Endothelial cell of umbilical vein (primary cell): Measurements from ENCODE around the gene JPH2.

Experiments used
- TF ChIP-seq, protein P1 (sequence below), 2 donors: IDR thresholded peaks; 1 replicate in 1 of 2; 2 replicates in 1 of 2; pipeline ENCODE4 v1.5.1; 2011; ENCODE audit warnings: low read length in 2 of 2, mild to moderate bottlenecking in 2 of 2, moderate library complexity in 2 of 2, control low read depth in 1 of 2, inconsistent platforms in 1 of 2, low read depth in 1 of 2; ENCODE audit not compliant: insufficient read depth in 1 of 2; ENCODE audit errors: extremely low read depth in 1 of 2
- TF ChIP-seq, protein P2 (sequence below): IDR thresholded peaks from 2 replicates; pipeline ENCODE4 v1.6.1; 2011; ENCODE audit not compliant: insufficient read depth, insufficient read length

- TF ChIP-seq, protein P1, sequence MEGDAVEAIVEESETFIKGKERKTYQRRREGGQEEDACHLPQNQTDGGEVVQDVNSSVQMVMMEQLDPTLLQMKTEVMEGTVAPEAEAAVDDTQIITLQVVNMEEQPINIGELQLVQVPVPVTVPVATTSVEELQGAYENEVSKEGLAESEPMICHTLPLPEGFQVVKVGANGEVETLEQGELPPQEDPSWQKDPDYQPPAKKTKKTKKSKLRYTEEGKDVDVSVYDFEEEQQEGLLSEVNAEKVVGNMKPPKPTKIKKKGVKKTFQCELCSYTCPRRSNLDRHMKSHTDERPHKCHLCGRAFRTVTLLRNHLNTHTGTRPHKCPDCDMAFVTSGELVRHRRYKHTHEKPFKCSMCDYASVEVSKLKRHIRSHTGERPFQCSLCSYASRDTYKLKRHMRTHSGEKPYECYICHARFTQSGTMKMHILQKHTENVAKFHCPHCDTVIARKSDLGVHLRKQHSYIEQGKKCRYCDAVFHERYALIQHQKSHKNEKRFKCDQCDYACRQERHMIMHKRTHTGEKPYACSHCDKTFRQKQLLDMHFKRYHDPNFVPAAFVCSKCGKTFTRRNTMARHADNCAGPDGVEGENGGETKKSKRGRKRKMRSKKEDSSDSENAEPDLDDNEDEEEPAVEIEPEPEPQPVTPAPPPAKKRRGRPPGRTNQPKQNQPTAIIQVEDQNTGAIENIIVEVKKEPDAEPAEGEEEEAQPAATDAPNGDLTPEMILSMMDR (IDR thresholded peaks at IDR 0.05; ENCODE audit: extremely low read depth in 1 of 2, insufficient read depth in 1 of 2, low read depth in 1 of 2, low read length in 2 of 2) = no peak
- TF ChIP-seq, protein P2, sequence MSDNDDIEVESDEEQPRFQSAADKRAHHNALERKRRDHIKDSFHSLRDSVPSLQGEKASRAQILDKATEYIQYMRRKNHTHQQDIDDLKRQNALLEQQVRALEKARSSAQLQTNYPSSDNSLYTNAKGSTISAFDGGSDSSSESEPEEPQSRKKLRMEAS = no peak
Observed at GRCh38 chr20:44207126-44207723, 20.2 kb upstream of the JPH2 start.
